ENCODE measurements around the gene HEPN1. TPM values are rescaled to one million over a fixed set of nuclear protein-coding genes. Genes with fewer than 3 reads are reported as not detected.

Gene HEPN1
- total and polyA plus RNA-seq, 9 of the 15 experiments (the other 6 are each of a cell fraction or from before 2014, with no cell fraction given) = not detected

GRCh38 chr11:124884340-124884739 is 34.7 kb upstream of the HEPN1 start:
- intact Hi-C loops (cut with micrococcal nuclease) (no loop called here), in situ Hi-C loops (cut with MboI) (no loop called here)
- H2AFZ ChIP-seq (ENCODE audit: low read depth, low read length) = no peak overlapping the region
- 0 out of 2 replicates have a peak, but pooled peaks cover 3% of the 10 kb centered on the region for H4K20me1 ChIP-seq (replicated peaks; ENCODE audit: control insufficient read depth, insufficient read depth, low read length)
- H3K27ac ChIP-seq (ENCODE audit: extremely low read depth, low read depth, low read length) = no peak overlapping the region
- DNase-seq (ENCODE audit: extremely low read depth in 1 of 4, low spot score in 3 of 4) (no peak), ATAC-seq (no peak), FAIRE-seq (no peak)
- H3K36me3 ChIP-seq (ENCODE audit: control insufficient read depth, insufficient read depth, low read length) = no peaks in the 10 kb centered on the region
- H3K79me2 ChIP-seq (ENCODE audit: control insufficient read depth, insufficient read depth, low read length) = no peaks in the 10 kb centered on the region
- ChIA-PET CTCF (ENCODE audit: low intra/inter-chr PET ratio) (no interaction called here), POLR2A (interaction anchor here (0.5 to 0.6 kb wide), 2 partner anchors 1086 to 1204 kb away, joined by 3 to 4 read pairs; no protein-coding TSS in a partner anchor)
- BruUV-seq (replicated peaks) = no TSS peak
- no peaks in the 10 kb centered on the region for H3K9me1 ChIP-seq (ENCODE audit: control insufficient read depth, insufficient read depth, low read length)
- TF ChIP-seq ZNF830 (CRISPR knock-in tag; IDR thresholded peaks at IDR 0.05) = no peak
- TF ChIP-seq ETS2 (tag; IDR thresholded peaks at IDR 0.05; ENCODE audit: borderline replicate concordance, poor library complexity, severe bottlenecking) = no peak
- no peak for TF ChIP-seq NR1H2 (CRISPR knock-in tag; IDR thresholded peaks at IDR 0.05)
- no peak overlapping the region for H3K4me3 ChIP-seq
- peaks cover 2 to 74% of the 10 kb centered on the region in 2 experiments; a peak in 4 of 5 replicates for H3K27me3 ChIP-seq (ENCODE audit: control insufficient read depth in 2 of 2, insufficient read depth in 2 of 2, low read length in 2 of 2)
- H3K9ac ChIP-seq (ENCODE audit: insufficient read depth in 1 of 2, low read depth in 2 of 2, low read length in 2 of 2) = no peak overlapping the region
- WGBS (ENCODE audit: insufficient coverage, low coverage, missing lambda C conversion rate) = 0% methylated on average over 1 of the region's 1 CpG
- H3K4me2 ChIP-seq (ENCODE audit: insufficient read depth, low read length) = no peak overlapping the region
- H3K4me1 ChIP-seq (replicated peaks in 1 of 2; ENCODE audit: control insufficient read depth in 2 of 2, insufficient read depth in 2 of 2, low read length in 2 of 2) = peaks cover 7 to 14% of the 10 kb centered on the region in 2 experiments; a peak in 3 of 5 replicates
- H3K9me3 ChIP-seq (replicated peaks; ENCODE audit: control insufficient read depth, insufficient read depth, low read depth, low read length) = no peaks in the 10 kb centered on the region

DNA sequence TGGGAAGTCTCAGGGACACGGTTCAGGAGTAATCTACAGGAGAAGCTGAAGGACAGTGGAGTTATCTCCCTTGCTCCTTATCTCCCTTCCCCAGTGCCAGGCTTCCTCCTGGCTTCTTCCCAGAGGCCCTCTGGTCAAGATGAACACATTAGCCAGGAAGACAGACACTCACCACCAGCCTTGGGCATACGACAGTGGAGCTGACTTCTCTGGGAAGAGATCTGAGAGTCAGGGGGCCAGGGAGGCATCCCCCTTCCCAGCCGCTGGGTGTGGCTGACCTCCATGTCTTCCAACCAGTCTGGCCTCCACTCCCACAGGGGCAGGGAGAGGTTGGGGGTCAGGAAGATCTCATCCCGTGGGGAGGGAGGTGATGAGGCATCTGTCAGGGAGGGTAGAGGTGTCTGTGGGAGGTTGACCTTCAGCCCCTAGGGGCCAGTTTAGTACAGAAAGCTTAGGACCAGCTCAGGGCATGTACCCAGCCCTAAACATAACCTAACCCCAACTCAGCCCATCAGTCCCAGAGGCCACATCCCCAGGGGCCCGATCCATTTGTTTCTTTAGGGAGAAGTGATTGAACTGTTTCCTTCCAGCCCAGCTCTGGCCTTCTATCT is 34.1 kb upstream of the HEPN1 start:
- no TSS peak for BruUV-seq (replicated peaks)
- 0 out of 2 replicates have a peak, but pooled peaks cover 3% of the 10 kb centered on the region for H4K20me1 ChIP-seq (replicated peaks; ENCODE audit: control insufficient read depth, insufficient read depth, low read length)
- intact Hi-C loops (cut with micrococcal nuclease) (no loop called here), in situ Hi-C loops (cut with MboI) (no loop called here)
- H3K27ac ChIP-seq (ENCODE audit: extremely low read depth, low read depth, low read length) = no peak overlapping the region
- H3K9ac ChIP-seq (ENCODE audit: insufficient read depth in 1 of 2, low read depth in 2 of 2, low read length in 2 of 2) = peak overlapping the region in 1 of 2 experiments; percentile 45; a peak in 1 of 4 replicates
- H3K9me3 ChIP-seq (replicated peaks; ENCODE audit: control insufficient read depth, insufficient read depth, low read depth, low read length) = no peaks in the 10 kb centered on the region
- peaks cover 2 to 68% of the 10 kb centered on the region in 2 experiments; a peak in 4 of 5 replicates for H3K27me3 ChIP-seq (ENCODE audit: control insufficient read depth in 2 of 2, insufficient read depth in 2 of 2, low read length in 2 of 2)
- 0% methylated on average over 5 of the region's 5 CpGs for WGBS (ENCODE audit: insufficient coverage, low coverage, missing lambda C conversion rate)
- ATAC-seq = no peak
- no peak for DNase-seq (ENCODE audit: extremely low read depth in 1 of 4, low spot score in 3 of 4)
- H2AFZ ChIP-seq (ENCODE audit: low read depth, low read length) = no peak overlapping the region
- H3K4me2 ChIP-seq (ENCODE audit: insufficient read depth, low read length) = no peak overlapping the region
- ChIA-PET CTCF (ENCODE audit: low intra/inter-chr PET ratio) (no interaction called here), POLR2A (interaction anchor here (0.5 kb wide), 1 partner anchor 1203 kb away, joined by 3 read pairs; no protein-coding TSS in a partner anchor)
- no peaks in the 10 kb centered on the region for H3K36me3 ChIP-seq (ENCODE audit: control insufficient read depth, insufficient read depth, low read length)
- no peaks in the 10 kb centered on the region for H3K79me2 ChIP-seq (ENCODE audit: control insufficient read depth, insufficient read depth, low read length)
- no peaks in the 10 kb centered on the region for H3K9me1 ChIP-seq (ENCODE audit: control insufficient read depth, insufficient read depth, low read length)
- no peak for FAIRE-seq
- peaks cover 7 to 10% of the 10 kb centered on the region in 2 experiments; a peak in 3 of 5 replicates for H3K4me1 ChIP-seq (replicated peaks in 1 of 2; ENCODE audit: control insufficient read depth in 2 of 2, insufficient read depth in 2 of 2, low read length in 2 of 2)
- no peak overlapping the region for H3K4me3 ChIP-seq
- TF ChIP-seq ZNF609 (CRISPR knock-in tag; IDR thresholded peaks at IDR 0.05; ENCODE audit: borderline replicate concordance) (no peak), RCOR1 (IDR thresholded peaks at IDR 0.05; ENCODE audit: borderline replicate concordance in 1 of 2, low read depth in 2 of 2, low read length in 2 of 2) (no peak), E2F5 (CRISPR knock-in tag; IDR thresholded peaks at IDR 0.05) (no peak)

Data from K562 (cell line).